ENCODE data around the gene CTSW. TPM values are rescaled to one million over a fixed set of nuclear protein-coding genes. Genes with fewer than 3 reads are reported as not detected.
"Not testable (repeated sequence)": the region's sequence is repeated elsewhere in the genome, so short reads cannot be mapped to it uniquely, and the experiment has no call there.

The CTSW gene, protein sequence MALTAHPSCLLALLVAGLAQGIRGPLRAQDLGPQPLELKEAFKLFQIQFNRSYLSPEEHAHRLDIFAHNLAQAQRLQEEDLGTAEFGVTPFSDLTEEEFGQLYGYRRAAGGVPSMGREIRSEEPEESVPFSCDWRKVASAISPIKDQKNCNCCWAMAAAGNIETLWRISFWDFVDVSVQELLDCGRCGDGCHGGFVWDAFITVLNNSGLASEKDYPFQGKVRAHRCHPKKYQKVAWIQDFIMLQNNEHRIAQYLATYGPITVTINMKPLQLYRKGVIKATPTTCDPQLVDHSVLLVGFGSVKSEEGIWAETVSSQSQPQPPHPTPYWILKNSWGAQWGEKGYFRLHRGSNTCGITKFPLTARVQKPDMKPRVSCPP
- total RNA-seq (12.4 TPM), polyA plus RNA-seq (10 to 100 TPM in 3 of 4 donors, 1 to 10 TPM in 1; 3.5 to 35.9 (median 16.9) TPM)

DNA sequence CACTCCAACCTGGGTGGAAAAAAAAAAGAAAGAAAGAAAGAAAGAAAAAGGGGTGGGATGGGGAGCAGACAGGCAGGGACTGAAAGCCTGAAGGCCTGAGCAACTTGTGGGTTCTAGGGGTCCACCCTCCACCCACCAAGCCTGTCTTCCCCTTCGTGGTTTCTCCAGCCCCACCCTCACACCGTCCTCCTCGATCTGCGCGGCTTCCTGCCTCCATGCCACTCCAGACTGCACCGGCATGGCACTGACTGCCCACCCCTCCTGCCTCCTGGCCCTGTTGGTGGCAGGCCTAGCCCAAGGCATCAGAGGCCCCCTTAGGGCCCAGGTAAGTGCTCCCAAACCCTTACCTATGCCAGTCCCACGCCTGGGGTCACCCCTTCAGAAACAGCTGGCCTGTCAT, at the start of gene CTSW:
Gene CTSW (plus strand): TSS at position 221 of the 400 bp plus-strand sequence. CDS start 18 bp downstream, at position 239.
- Mint-ChIP-seq H3K27me3 (no peaks in the 10 kb centered on the region), H3K4me1 (peaks cover 0 to 45% (median 17%) of the 10 kb centered on the region in 4 donors), H3K9me3 (no peaks in the 10 kb centered on the region), H3K27ac (peak within 1 kb of the TSS in 2 of 3 donors; percentile 66 to 69), H3K4me3 (peak within 1 kb of the TSS in 3 of 4 donors; percentile 41 to 75 (median 75)), H3K36me3 (peaks cover 6% of the 10 kb centered on the region)
- H3K27ac ChIP-seq (ENCODE audit: insufficient read depth, low read length, poor library complexity, severe bottlenecking), result peak within 1 kb of the TSS; percentile 33
- H3K4me1 ChIP-seq (ENCODE audit: control insufficient read depth, insufficient read depth, low read length, poor library complexity, severe bottlenecking), result peaks cover 27% of the 10 kb centered on the region
- DNase-seq (peak in 1 of 3 donors; percentile 61), ATAC-seq (ENCODE audit: low read depth in 2 of 2) (peak; percentile 61 to 62)
- no peaks in the 10 kb centered on the region for H3K27me3 ChIP-seq (ENCODE audit: control insufficient read depth, insufficient read depth, low read length)
- no peaks in the 10 kb centered on the region for H3K9me3 ChIP-seq (ENCODE audit: control insufficient read depth in 2 of 2, low read length in 2 of 2)
- H3K4me3 ChIP-seq (ENCODE audit: low read depth, low read length), result no peak within 1 kb of the TSS
- peaks cover 14% of the 10 kb centered on the region for H3K36me3 ChIP-seq (ENCODE audit: control insufficient read depth, insufficient read depth, low read length)

DNA sequence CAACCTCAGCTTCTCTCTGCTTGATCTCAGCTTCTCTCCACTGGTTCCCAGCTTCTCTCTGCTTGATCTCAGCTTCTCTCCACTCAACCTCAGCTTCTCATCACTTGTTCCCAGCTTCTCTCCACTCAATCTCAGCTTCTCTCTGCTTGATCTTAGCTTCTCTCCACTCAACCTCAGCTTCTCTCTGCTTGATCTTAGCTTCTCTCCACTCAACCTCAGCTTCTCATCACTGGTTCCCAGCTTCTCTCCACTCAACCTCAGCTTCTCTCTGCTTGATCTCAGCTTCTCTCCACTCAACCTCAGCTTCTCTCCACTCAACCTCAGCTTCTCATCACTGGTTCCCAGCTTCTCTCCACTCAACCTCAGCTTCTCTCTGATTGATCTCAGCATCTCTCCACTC, 47.4 kb upstream of the CTSW start:
- ATAC-seq (ENCODE audit: low read depth in 2 of 2); H3K36me3 ChIP-seq (ENCODE audit: control insufficient read depth, insufficient read depth, low read length); H3K27me3 ChIP-seq (ENCODE audit: control insufficient read depth, insufficient read depth, low read length); H3K36me3 Mint-ChIP-seq; H3K27ac ChIP-seq (ENCODE audit: insufficient read depth, low read length, poor library complexity, severe bottlenecking); H3K4me3 ChIP-seq (ENCODE audit: low read depth, low read length); DNase-seq; H3K9me3 Mint-ChIP-seq; H3K9me3 ChIP-seq (ENCODE audit: control insufficient read depth in 2 of 2, low read length in 2 of 2): not testable (repeated sequence)
- peaks cover 0 to 10% (median 5%) of the 10 kb centered on the region in 4 donors for H3K4me1 Mint-ChIP-seq
- H3K4me1 ChIP-seq (ENCODE audit: control insufficient read depth, insufficient read depth, low read length, poor library complexity, severe bottlenecking), result peaks cover 17% of the 10 kb centered on the region
- H3K27me3 Mint-ChIP-seq, result peaks cover 26% of the 10 kb centered on the region
- H3K4me3 Mint-ChIP-seq, result peak overlapping the region in 2 of 4 donors; percentile 13 to 78
- H3K27ac Mint-ChIP-seq, result peak overlapping the region in 1 of 3 donors; percentile 80

DNA sequence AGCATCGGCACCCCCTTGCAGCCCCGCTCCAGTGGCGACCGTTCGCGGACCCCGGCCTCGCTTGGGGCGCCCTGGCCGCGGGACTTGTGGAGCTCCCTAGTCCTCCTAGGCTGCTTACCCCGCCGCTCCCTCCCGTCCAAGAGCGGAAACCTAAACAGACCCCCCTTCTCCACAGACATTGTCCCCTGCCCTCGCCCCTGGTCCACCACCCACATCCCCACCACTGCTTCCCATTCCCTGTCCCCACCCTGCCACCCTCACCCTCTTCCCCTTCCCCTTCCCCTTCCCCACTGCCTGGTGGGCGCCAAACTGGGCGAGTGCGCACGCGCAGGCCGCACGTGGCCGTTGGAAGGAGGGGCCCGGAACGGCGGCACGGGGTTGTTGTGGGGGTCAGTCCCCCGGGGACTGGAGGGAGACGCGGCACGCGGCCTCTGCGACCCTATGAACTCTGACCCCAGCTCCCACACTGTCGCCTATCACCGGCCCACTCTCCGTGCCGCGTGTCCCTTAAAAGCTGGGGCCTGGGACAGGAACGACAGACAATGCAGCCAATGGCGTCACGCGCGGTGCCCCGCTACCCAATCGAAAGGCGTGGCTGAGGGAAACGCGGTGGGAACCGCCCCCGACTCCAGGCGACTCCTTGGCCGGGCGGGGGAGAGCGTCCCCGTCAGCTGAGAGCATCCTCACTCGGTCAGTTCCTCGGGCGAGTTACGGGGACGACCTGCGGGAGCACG, 46.2 kb upstream of the CTSW start, which contains the start of gene SNX32:
Gene SNX32 (plus strand): TSS at position 667 of the 734 bp plus-strand sequence. CDS start 103 bp downstream, outside the sequence.
- peak within 1 kb of the TSS in 2 of 3 donors; percentile 54 to 74 for H3K27ac Mint-ChIP-seq
- Histone ChIP-seq H3K9me3 (ENCODE audit: control insufficient read depth in 2 of 2, low read length in 2 of 2) (no peaks in the 10 kb centered on the region), H3K4me3 (ENCODE audit: low read depth, low read length) (peak within 1 kb of the TSS; percentile 70), H3K36me3 (ENCODE audit: control insufficient read depth, insufficient read depth, low read length) (no peaks in the 10 kb centered on the region), H3K27me3 (ENCODE audit: control insufficient read depth, insufficient read depth, low read length) (peaks cover 4% of the 10 kb centered on the region), H3K4me1 (ENCODE audit: control insufficient read depth, insufficient read depth, low read length, poor library complexity, severe bottlenecking) (peaks cover 17% of the 10 kb centered on the region), H3K27ac (ENCODE audit: insufficient read depth, low read length, poor library complexity, severe bottlenecking) (peak within 1 kb of the TSS; percentile 9)
- H3K36me3 Mint-ChIP-seq, result no peaks in the 10 kb centered on the region
- peaks cover 15% of the 10 kb centered on the region for H3K27me3 Mint-ChIP-seq
- no peak within 1 kb of the TSS for H3K4me3 Mint-ChIP-seq
- DNase-seq (peak; percentile 88 to 96 (median 93)), ATAC-seq (ENCODE audit: low read depth in 2 of 2) (peak; percentile 99)
- no peaks in the 10 kb centered on the region for H3K9me3 Mint-ChIP-seq
- H3K4me1 Mint-ChIP-seq, result peaks cover 0 to 10% (median 5%) of the 10 kb centered on the region in 4 donors

GRCh38 chr11:65834202-65834601, 45.4 kb upstream of the CTSW start:
- no peak overlapping the region for H3K27ac ChIP-seq (ENCODE audit: insufficient read depth, low read length, poor library complexity, severe bottlenecking)
- DNase-seq (no peak), ATAC-seq (ENCODE audit: low read depth in 2 of 2) (no peak)
- H3K9me3 Mint-ChIP-seq, result no peaks in the 10 kb centered on the region
- peaks cover 4% of the 10 kb centered on the region for H3K27me3 ChIP-seq (ENCODE audit: control insufficient read depth, insufficient read depth, low read length)
- H3K9me3 ChIP-seq (ENCODE audit: control insufficient read depth in 2 of 2, low read length in 2 of 2), result no peaks in the 10 kb centered on the region
- no peak overlapping the region for H3K4me3 Mint-ChIP-seq
- H3K4me1 ChIP-seq (ENCODE audit: control insufficient read depth, insufficient read depth, low read length, poor library complexity, severe bottlenecking), result peaks cover 17% of the 10 kb centered on the region
- H3K36me3 Mint-ChIP-seq, result no peaks in the 10 kb centered on the region
- H3K36me3 ChIP-seq (ENCODE audit: control insufficient read depth, insufficient read depth, low read length), result no peaks in the 10 kb centered on the region
- peaks cover 0 to 10% (median 5%) of the 10 kb centered on the region in 4 donors for H3K4me1 Mint-ChIP-seq
- H3K27ac Mint-ChIP-seq, result no peak overlapping the region
- H3K4me3 ChIP-seq (ENCODE audit: low read depth, low read length), result peak overlapping the region; percentile 70
- peaks cover 15% of the 10 kb centered on the region for H3K27me3 Mint-ChIP-seq

DNA sequence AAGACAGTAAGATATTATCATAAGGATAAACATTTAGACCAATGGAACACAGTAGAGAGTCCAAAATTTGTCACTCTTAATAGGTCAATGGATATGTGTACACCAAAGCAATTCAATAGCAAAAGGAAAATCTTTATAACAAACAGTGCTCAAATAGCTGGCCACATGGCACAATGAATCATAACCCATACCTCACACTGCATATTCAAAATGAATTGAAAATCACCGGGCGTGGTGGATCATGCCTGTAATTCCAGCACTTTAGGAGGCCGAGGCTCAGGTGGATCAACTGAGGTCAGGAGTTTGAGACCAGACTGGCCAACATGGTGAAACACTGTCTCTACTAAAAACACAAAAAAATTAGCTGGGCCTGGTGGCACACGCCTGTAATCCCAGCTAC, 37.5 kb upstream of the CTSW start:
- Histone ChIP-seq H3K27ac (ENCODE audit: insufficient read depth, low read length, poor library complexity, severe bottlenecking) (no peak overlapping the region), H3K9me3 (ENCODE audit: control insufficient read depth in 2 of 2, low read length in 2 of 2) (no peaks in the 10 kb centered on the region), H3K4me3 (ENCODE audit: low read depth, low read length) (no peak overlapping the region), H3K4me1 (ENCODE audit: control insufficient read depth, insufficient read depth, low read length, poor library complexity, severe bottlenecking) (no peaks in the 10 kb centered on the region), H3K36me3 (ENCODE audit: control insufficient read depth, insufficient read depth, low read length) (no peaks in the 10 kb centered on the region), H3K27me3 (ENCODE audit: control insufficient read depth, insufficient read depth, low read length) (no peaks in the 10 kb centered on the region)
- ATAC-seq (ENCODE audit: low read depth in 2 of 2), result no peak
- H3K4me1 Mint-ChIP-seq, result no peaks in the 10 kb centered on the region
- no peaks in the 10 kb centered on the region for H3K27me3 Mint-ChIP-seq
- no peak overlapping the region for H3K4me3 Mint-ChIP-seq
- DNase-seq, result no peak
- H3K9me3 Mint-ChIP-seq, result no peaks in the 10 kb centered on the region
- no peaks in the 10 kb centered on the region for H3K36me3 Mint-ChIP-seq
- no peak overlapping the region for H3K27ac Mint-ChIP-seq

DNA sequence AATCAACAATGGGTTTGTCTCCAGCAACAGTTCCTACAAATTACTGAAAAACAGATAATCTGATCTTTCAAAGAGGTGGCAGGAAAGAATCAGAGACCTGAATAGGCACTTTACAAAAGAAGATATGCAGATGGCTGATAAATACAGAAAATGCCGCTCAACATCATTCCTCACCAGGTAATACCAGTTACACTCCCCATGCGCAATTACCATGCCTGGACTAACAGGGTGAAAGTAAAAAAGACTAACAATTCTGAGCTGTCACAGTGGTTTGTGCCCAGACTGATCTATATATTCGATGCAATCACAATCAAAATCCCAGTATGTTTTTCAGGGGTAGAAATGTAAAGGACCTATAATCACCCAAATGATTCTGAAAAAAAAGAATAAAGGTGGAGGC, 35.8 kb upstream of the CTSW start:
- H3K36me3 Mint-ChIP-seq, result no peaks in the 10 kb centered on the region
- no peaks in the 10 kb centered on the region for H3K4me1 ChIP-seq (ENCODE audit: control insufficient read depth, insufficient read depth, low read length, poor library complexity, severe bottlenecking)
- ATAC-seq (ENCODE audit: low read depth in 2 of 2), result no peak
- no peaks in the 10 kb centered on the region for H3K27me3 Mint-ChIP-seq
- no peak overlapping the region for H3K4me3 Mint-ChIP-seq
- H3K4me1 Mint-ChIP-seq, result no peaks in the 10 kb centered on the region
- no peaks in the 10 kb centered on the region for H3K9me3 ChIP-seq (ENCODE audit: control insufficient read depth in 2 of 2, low read length in 2 of 2)
- no peak for DNase-seq
- no peaks in the 10 kb centered on the region for H3K27me3 ChIP-seq (ENCODE audit: control insufficient read depth, insufficient read depth, low read length)
- H3K4me3 ChIP-seq (ENCODE audit: low read depth, low read length), result no peak overlapping the region
- no peak overlapping the region for H3K27ac Mint-ChIP-seq
- no peaks in the 10 kb centered on the region for H3K36me3 ChIP-seq (ENCODE audit: control insufficient read depth, insufficient read depth, low read length)
- H3K27ac ChIP-seq (ENCODE audit: insufficient read depth, low read length, poor library complexity, severe bottlenecking), result no peak overlapping the region
- H3K9me3 Mint-ChIP-seq, result no peaks in the 10 kb centered on the region

GRCh38 chr11:65844231-65844872, 35.3 kb upstream of the CTSW start:
- Histone ChIP-seq H3K4me1 (ENCODE audit: control insufficient read depth, insufficient read depth, low read length, poor library complexity, severe bottlenecking) (no peaks in the 10 kb centered on the region), H3K27ac (ENCODE audit: insufficient read depth, low read length, poor library complexity, severe bottlenecking) (no peak overlapping the region), H3K36me3 (ENCODE audit: control insufficient read depth, insufficient read depth, low read length) (no peaks in the 10 kb centered on the region), H3K27me3 (ENCODE audit: control insufficient read depth, insufficient read depth, low read length) (no peaks in the 10 kb centered on the region), H3K9me3 (ENCODE audit: control insufficient read depth in 2 of 2, low read length in 2 of 2) (no peaks in the 10 kb centered on the region), H3K4me3 (ENCODE audit: low read depth, low read length) (no peak overlapping the region)
- Mint-ChIP-seq H3K36me3 (no peaks in the 10 kb centered on the region), H3K4me1 (no peaks in the 10 kb centered on the region), H3K4me3 (no peak overlapping the region), H3K27ac (no peak overlapping the region), H3K9me3 (no peaks in the 10 kb centered on the region), H3K27me3 (no peaks in the 10 kb centered on the region)
- DNase-seq (no peak), ATAC-seq (ENCODE audit: low read depth in 2 of 2) (no peak)
